Keratinocyte (primary cell): ENCODE data around the gene RBBP5. TPM values are rescaled to one million over a fixed set of nuclear protein-coding genes. Genes with fewer than 3 reads are reported as not detected.

Source experiments
- DNase-seq: peaks from one replicate; pipeline ENCODE4 v3.0.0-alpha.2; 2011; ENCODE audit warnings: low read depth, missing footprints, low spot score
- FAIRE-seq: peaks from 2 replicates; lab custom pipeline; 2011; peaks lifted over from hg19 to GRCh38; lab: Jason Lieb, UNC
- H2AFZ ChIP-seq: 2 replicates; pipeline ENCODE4 v1.6.0; 2012; ENCODE audit warnings: low read length, control low read depth, inconsistent platforms; ENCODE audit not compliant: control insufficient read depth
- H3K27ac ChIP-seq: 2 replicates; pipeline ENCODE4 v1.5.1; 2011; ENCODE audit warnings: low read length; ENCODE audit not compliant: control insufficient read depth, insufficient read depth
- H3K27me3 ChIP-seq: 3 replicates; pipeline ENCODE4 v1.6.0; 2011; ENCODE audit warnings: low read length; ENCODE audit not compliant: control insufficient read depth, insufficient read depth; ENCODE audit errors: extremely low read depth
- H3K36me3 ChIP-seq, 2 experiments: 2 replicates in 1 of 2; 3 replicates in 1 of 2; pipeline ENCODE4 v1.5.1; 2011; ENCODE audit warnings: low read length in 2 of 2, mild to moderate bottlenecking in 1 of 2; ENCODE audit not compliant: control insufficient read depth in 2 of 2, insufficient read depth in 2 of 2; ENCODE audit errors: extremely low read depth in 1 of 2
- H3K4me1 ChIP-seq: 3 replicates; pipeline ENCODE4 v1.5.1; 2011; ENCODE audit warnings: low read length; ENCODE audit not compliant: control insufficient read depth, insufficient read depth; ENCODE audit errors: extremely low read depth
- H3K4me2 ChIP-seq: 3 replicates; pipeline ENCODE4 v1.6.0; 2011; ENCODE audit warnings: low read depth, low read length; ENCODE audit not compliant: control insufficient read depth, insufficient read depth; ENCODE audit errors: extremely low read depth
- H3K4me3 ChIP-seq, 3 experiments: fragments of 200-600 bp in 1 of 3; sonication (generic) in 1 of 3; 2 replicates in 2 of 3; 3 replicates in 1 of 3; pipeline ENCODE4 v1.5.1; 2011 to 2016; ENCODE audit warnings: low read length in 3 of 3, mild to moderate bottlenecking in 3 of 3, control low read depth in 2 of 3, inconsistent platforms in 1 of 3, low read depth in 1 of 3, mixed read lengths in 1 of 3, mixed run types in 1 of 3, moderate library complexity in 1 of 3; ENCODE audit not compliant: control insufficient read depth in 2 of 3, insufficient read depth in 2 of 3; ENCODE audit errors: extremely low read depth in 1 of 3
- H3K79me2 ChIP-seq: 2 replicates; pipeline ENCODE4 v1.6.0; 2012; ENCODE audit warnings: low read length; ENCODE audit not compliant: control insufficient read depth, insufficient read depth
- H3K9ac ChIP-seq: 3 replicates; pipeline ENCODE4 v1.6.0; 2011; ENCODE audit warnings: low read length; ENCODE audit not compliant: control insufficient read depth, insufficient read depth; ENCODE audit errors: extremely low read depth
- H3K9me1 ChIP-seq: 3 replicates; pipeline ENCODE4 v1.6.0; 2011; ENCODE audit warnings: low read length; ENCODE audit not compliant: control insufficient read depth, insufficient read depth; ENCODE audit errors: extremely low read depth
- H3K9me3 ChIP-seq: 2 replicates; pipeline ENCODE4 v1.5.1; 2012; ENCODE audit warnings: low read depth, low read length; ENCODE audit not compliant: control insufficient read depth
- H4K20me1 ChIP-seq: 3 replicates; pipeline ENCODE4 v1.6.0; 2011; ENCODE audit warnings: low read length; ENCODE audit not compliant: control insufficient read depth, insufficient read depth; ENCODE audit errors: extremely low read depth
- CTCF ChIP-seq, 3 experiments: IDR thresholded peaks in 1 of 3; conservative IDR thresholded peaks in 1 of 3; optimal IDR thresholded peaks in 1 of 3; 2 replicates in 2 of 3; 3 replicates in 1 of 3; pipeline versions ENCODE3 to v1.5.1; 2011; ENCODE audit warnings: low read length in 3 of 3, mild to moderate bottlenecking in 3 of 3, moderate library complexity in 2 of 3, control low read depth in 1 of 3, inconsistent platforms in 1 of 3; ENCODE audit not compliant: insufficient read depth in 2 of 3; ENCODE audit errors: extremely low read depth in 1 of 3
- EZH2 ChIP-seq: IDR thresholded peaks from one replicate; pipeline ENCODE4 v1.6.1; 2012; ENCODE audit warnings: inconsistent platforms, mild to moderate bottlenecking, low read length, moderate library complexity
- dilution Hi-C: fragments of 300-500 bp; cut with MboI; formaldehyde crosslinking; loops from one replicate; pipeline ENCODE4 v1.7.0; 2020; ENCODE audit warnings: low sequenced_read_pairs; ENCODE audit not compliant: extremely low pct_ligation_motif_present
- polyA plus RNA-seq, 5 experiments: library from polyadenylated mRNA; depleted of rRNA in 3 of 5; stranded (reverse) in 3 of 5; stranded (forward) in 1 of 5; unstranded in 1 of 5; fragments of >200 nt; gene quantifications; 1 replicate in 1 of 5; 2 replicates in 3 of 5; 3 replicates in 1 of 5; pipeline versions ENCODE4 v1.2.1 to v1.2.3, GENCODE V29; 2011 to 2012; ENCODE audit warnings: missing spikeins in 2 of 5, low read depth in 1 of 5, low replicate concordance in 1 of 5

RBBP5 gene
- polyA plus RNA-seq, 1 donor (not counting 4 experiments of a cell fraction or from before 2014, with no cell fraction given): 12.3 TPM

GRCh38 chr1:205062895-205063294, 58.9 kb downstream of the RBBP5 start:
- no peak overlapping the region for H3K4me3 ChIP-seq
- no peaks in the 10 kb centered on the region for H3K79me2 ChIP-seq
- dilution Hi-C loops: no loop called here
- FAIRE-seq (no peak), DNase-seq (no peak)
- TF ChIP-seq EZH2 (no peak), CTCF (optimal IDR thresholded peaks at IDR 0.05 in 1 of 3, IDR thresholded peaks at IDR 0.05 in 1 of 3, conservative IDR thresholded peaks at IDR 0.05 in 1 of 3; ENCODE audit: extremely low read depth in 1 of 3, insufficient read depth in 2 of 3, low read length in 3 of 3) (no peak)
- H2AFZ ChIP-seq: no peak overlapping the region
- no peaks in the 10 kb centered on the region for H3K36me3 ChIP-seq
- no peaks in the 10 kb centered on the region for H4K20me1 ChIP-seq
- H3K4me1 ChIP-seq: no peaks in the 10 kb centered on the region
- no peak overlapping the region for H3K9ac ChIP-seq
- no peaks in the 10 kb centered on the region for H3K9me3 ChIP-seq
- no peaks in the 10 kb centered on the region for H3K9me1 ChIP-seq
- no peak overlapping the region for H3K4me2 ChIP-seq
- H3K27me3 ChIP-seq: no peaks in the 10 kb centered on the region
- no peak overlapping the region for H3K27ac ChIP-seq

- no peak overlapping the region for H3K27ac ChIP-seq
- H2AFZ ChIP-seq: no peak overlapping the region
- H3K9me1 ChIP-seq: no peaks in the 10 kb centered on the region
- DNase-seq (no peak), FAIRE-seq (no peak)
- TF ChIP-seq EZH2 (no peak), CTCF (optimal IDR thresholded peaks at IDR 0.05 in 1 of 3, IDR thresholded peaks at IDR 0.05 in 1 of 3, conservative IDR thresholded peaks at IDR 0.05 in 1 of 3; ENCODE audit: extremely low read depth in 1 of 3, insufficient read depth in 2 of 3, low read length in 3 of 3) (no peak)
- H3K4me3 ChIP-seq: no peak overlapping the region
- dilution Hi-C loops: no loop called here
- H3K9me3 ChIP-seq: no peaks in the 10 kb centered on the region
- no peak overlapping the region for H3K9ac ChIP-seq
- no peak overlapping the region for H3K4me2 ChIP-seq
- no peaks in the 10 kb centered on the region for H3K4me1 ChIP-seq
- H3K36me3 ChIP-seq: no peaks in the 10 kb centered on the region
- no peaks in the 10 kb centered on the region for H4K20me1 ChIP-seq
- peaks cover under 1% of the 10 kb centered on the region for H3K27me3 ChIP-seq
- no peaks in the 10 kb centered on the region for H3K79me2 ChIP-seq
Measured at GRCh38 chr1:205062319-205062718, 59.5 kb downstream of the RBBP5 start.
